Muscle layer of duodenum (tissue), 2 donors: ENCODE results near the gene ZNF547.

Experiments
- H3K27ac ChIP-seq: one replicate; pipeline ENCODE4 v1.7.0; 2013; ENCODE audit warnings: mild to moderate bottlenecking, low read length
- H3K27me3 ChIP-seq: one replicate; pipeline ENCODE4 v1.7.0; 2013; ENCODE audit warnings: low read depth, mild to moderate bottlenecking, control low read depth, low read length
- H3K36me3 ChIP-seq, 2 donors: one replicate each; pipeline ENCODE4 v1.7.0; 2013; ENCODE audit warnings: low read length in 2 of 2, control low read depth in 1 of 2, mild to moderate bottlenecking in 1 of 2; ENCODE audit not compliant: insufficient read depth in 2 of 2, control insufficient read depth in 1 of 2
- H3K4me1 ChIP-seq, 2 donors: one replicate each; pipeline ENCODE4 v1.7.0; 2013; ENCODE audit warnings: low read length in 2 of 2, mild to moderate bottlenecking in 2 of 2, control low read depth in 1 of 2, moderate library complexity in 1 of 2; ENCODE audit not compliant: insufficient read depth in 2 of 2, control insufficient read depth in 1 of 2
- H3K4me3 ChIP-seq, 2 donors: one replicate each; pipeline ENCODE4 v1.7.0; 2013; ENCODE audit warnings: low read length in 2 of 2, low read depth in 1 of 2, mild to moderate bottlenecking in 1 of 2
- H3K9me3 ChIP-seq, 2 donors: one replicate each; pipeline ENCODE4 v1.7.0; 2013; ENCODE audit warnings: low read length in 2 of 2, control low read depth in 1 of 2, mild to moderate bottlenecking in 1 of 2; ENCODE audit not compliant: control insufficient read depth in 1 of 2
- donor health status: healthy.

The ZNF547 gene

GRCh38 chr19:57362997-57363687, at the start of gene ZNF547, which contains the start of gene TRAPPC2B:
ZNF547 (plus strand) TSS chr19:57363551; CDS start chr19:57368556, 5,005 bp downstream.
TRAPPC2B (plus strand) TSS chr19:57363551; CDS start chr19:57364834, 1,283 bp downstream.
- peak within 1 kb of the TSS; percentile 92 for H3K27ac ChIP-seq
- peaks cover 7 to 14% of the 10 kb centered on the region in 2 donors for H3K9me3 ChIP-seq
- peaks cover 0 to 10% of the 10 kb centered on the region in 2 donors for H3K4me1 ChIP-seq
- H3K36me3 ChIP-seq: peaks cover 0 to 11% of the 10 kb centered on the region in 2 donors
- no peaks in the 10 kb centered on the region for H3K27me3 ChIP-seq
- H3K4me3 ChIP-seq: peak within 1 kb of the TSS; percentile 70 to 80

GRCh38 chr19:57314146-57314545, 49.2 kb upstream of the ZNF547 start:
- Histone ChIP-seq H3K9me3 (no peaks in the 10 kb centered on the region), H3K36me3 (no peaks in the 10 kb centered on the region), H3K4me1 (no peaks in the 10 kb centered on the region), H3K27ac (no peak overlapping the region), H3K27me3 (no peaks in the 10 kb centered on the region), H3K4me3 (no peak overlapping the region)

GRCh38 chr19:57317503-57317902, 45.8 kb upstream of the ZNF547 start:
- H3K9me3 ChIP-seq: peaks cover 0 to 7% of the 10 kb centered on the region in 2 donors
- peaks cover 12 to 14% of the 10 kb centered on the region in 2 donors for H3K4me1 ChIP-seq
- no peaks in the 10 kb centered on the region for H3K27me3 ChIP-seq
- H3K4me3 ChIP-seq: peak overlapping the region in 1 of 2 donors; percentile 36
- no peak overlapping the region for H3K27ac ChIP-seq
- H3K36me3 ChIP-seq: no peaks in the 10 kb centered on the region

DNA sequence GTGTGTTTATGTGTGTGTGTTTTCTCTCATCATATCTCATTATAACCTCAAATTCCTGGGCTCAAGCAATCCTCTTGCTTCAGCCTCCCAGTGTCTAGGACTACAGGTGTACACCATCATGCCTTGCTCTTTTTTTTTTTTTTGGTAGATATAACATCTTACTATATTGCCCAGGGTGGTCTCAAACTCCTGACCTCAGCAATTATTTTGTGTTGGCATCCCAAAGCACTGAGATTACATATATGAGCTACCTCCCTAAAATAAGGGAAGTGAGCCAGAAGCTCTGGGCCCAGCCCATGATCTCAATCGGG, 43.5 kb upstream of the ZNF547 start:
- Histone ChIP-seq H3K27me3 (no peaks in the 10 kb centered on the region), H3K4me3 (peak overlapping the region; percentile 82 to 89), H3K36me3 (peaks cover 6 to 15% of the 10 kb centered on the region in 2 donors), H3K27ac (peak overlapping the region; percentile 69), H3K4me1 (peaks cover 12 to 14% of the 10 kb centered on the region in 2 donors), H3K9me3 (peaks cover 0 to 21% of the 10 kb centered on the region in 2 donors)

DNA sequence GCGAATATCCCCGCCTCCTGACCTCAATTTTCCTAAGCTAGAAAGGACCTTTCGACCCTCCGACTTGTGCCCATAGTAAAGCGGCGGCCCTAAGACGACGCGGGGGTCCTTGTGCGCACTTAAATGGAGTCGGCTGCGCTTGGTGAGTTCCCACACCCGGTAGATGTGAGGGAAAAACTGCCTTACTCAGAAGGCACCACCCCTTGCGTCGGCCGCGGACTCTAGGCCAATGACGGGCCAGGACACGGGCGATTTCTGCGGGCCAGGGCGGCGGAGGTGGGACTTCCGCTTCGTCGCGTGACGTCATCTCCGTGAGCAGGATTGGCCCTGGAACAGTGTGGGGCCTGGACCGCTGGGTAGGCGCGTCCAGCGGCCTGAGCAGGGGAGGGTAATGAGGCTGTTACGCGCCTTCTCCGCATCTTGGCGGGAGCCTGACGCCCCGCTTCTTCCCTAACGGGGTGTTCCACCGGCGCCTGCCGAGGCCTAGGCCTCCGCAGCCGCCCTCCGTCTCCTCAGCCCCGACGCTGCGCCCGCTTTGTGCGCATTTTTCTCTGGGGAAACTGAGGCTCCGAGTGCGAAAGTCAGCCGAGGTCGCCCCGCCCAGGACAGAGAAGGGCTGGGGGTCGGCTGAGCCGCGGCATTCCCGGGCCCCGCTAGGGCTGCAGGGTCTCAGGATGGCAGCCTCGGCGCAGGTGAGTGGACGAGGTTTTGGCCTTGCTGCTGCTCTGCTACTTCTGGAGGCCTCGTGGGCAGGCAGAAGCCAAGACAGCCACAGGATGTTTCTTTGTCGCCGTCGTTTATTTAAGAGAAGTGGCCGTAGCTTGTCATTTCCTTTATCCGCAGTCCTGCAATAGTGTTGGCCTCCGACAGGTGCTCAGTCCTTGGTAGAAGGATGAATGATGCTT, 42.9 kb upstream of the ZNF547 start, which contains the start of gene ZNF543:
Gene ZNF543 (plus strand): TSS at position 293 of the 905 bp plus-strand sequence. CDS start 382 bp downstream, at position 675.
- Histone ChIP-seq H3K36me3 (peaks cover 12 to 21% of the 10 kb centered on the region in 2 donors), H3K9me3 (peaks cover 3 to 27% of the 10 kb centered on the region in 2 donors), H3K27me3 (no peaks in the 10 kb centered on the region), H3K4me1 (peaks cover 12 to 14% of the 10 kb centered on the region in 2 donors), H3K4me3 (peak within 1 kb of the TSS; percentile 82 to 89), H3K27ac (peak within 1 kb of the TSS; percentile 69)

- Histone ChIP-seq H3K4me1 (peaks cover 12 to 14% of the 10 kb centered on the region in 2 donors), H3K4me3 (peak overlapping the region; percentile 82 to 89), H3K36me3 (peaks cover 18 to 28% of the 10 kb centered on the region in 2 donors), H3K27me3 (no peaks in the 10 kb centered on the region), H3K27ac (peak overlapping the region; percentile 69), H3K9me3 (peaks cover 9 to 33% of the 10 kb centered on the region in 2 donors)
Measured at GRCh38 chr19:57321116-57321515, 42.2 kb upstream of the ZNF547 start.

DNA sequence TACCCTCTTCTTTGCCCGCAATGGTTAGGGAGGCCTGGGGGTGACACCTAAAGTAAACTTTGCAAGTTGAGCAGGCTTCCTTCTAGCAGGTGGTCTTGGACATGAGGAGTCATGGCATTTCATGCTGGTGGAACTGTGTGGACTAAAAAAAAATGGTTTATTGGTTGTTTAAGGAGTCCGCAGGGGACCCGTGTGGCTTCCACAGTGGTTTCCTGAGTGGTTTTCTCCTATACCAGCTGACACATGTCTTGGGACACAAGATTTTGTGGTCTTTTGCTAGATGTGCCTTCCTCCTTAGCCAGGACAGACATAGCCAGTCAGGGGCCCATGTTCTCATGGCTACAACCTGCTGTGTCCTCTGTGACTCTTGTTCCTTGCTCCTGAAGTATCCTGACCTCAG, 41.6 kb upstream of the ZNF547 start:
- peaks cover 12 to 14% of the 10 kb centered on the region in 2 donors for H3K4me1 ChIP-seq
- peaks cover 23 to 35% of the 10 kb centered on the region in 2 donors for H3K36me3 ChIP-seq
- peaks cover 9 to 38% of the 10 kb centered on the region in 2 donors for H3K9me3 ChIP-seq
- H3K4me3 ChIP-seq: peak overlapping the region; percentile 82 to 89
- no peaks in the 10 kb centered on the region for H3K27me3 ChIP-seq
- no peak overlapping the region for H3K27ac ChIP-seq

DNA sequence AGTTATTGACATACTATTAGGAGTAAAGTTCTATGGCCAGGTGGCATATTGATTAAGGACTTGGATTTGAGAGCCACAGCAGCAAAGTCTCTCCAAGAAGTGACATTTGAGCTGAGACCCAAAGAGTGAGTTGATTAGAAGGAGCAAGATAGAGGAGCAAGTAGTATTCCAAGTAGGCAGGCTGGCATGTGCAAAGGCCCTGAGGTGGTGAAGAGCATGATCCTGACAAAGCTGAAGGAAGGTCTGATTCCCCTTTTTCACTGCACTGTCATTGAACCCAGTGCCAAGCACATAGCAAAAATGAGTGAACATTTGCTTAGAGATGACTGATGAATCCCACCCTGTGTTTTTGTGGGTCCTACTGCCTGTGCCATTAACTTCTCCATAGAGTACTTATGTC, 38.4 kb upstream of the ZNF547 start:
- Histone ChIP-seq H3K27me3 (no peaks in the 10 kb centered on the region), H3K9me3 (peaks cover 22 to 64% of the 10 kb centered on the region in 2 donors), H3K36me3 (peaks cover 50 to 67% of the 10 kb centered on the region in 2 donors), H3K27ac (no peak overlapping the region), H3K4me3 (peak overlapping the region in 1 of 2 donors; percentile 48), H3K4me1 (peaks cover 12 to 14% of the 10 kb centered on the region in 2 donors)

GRCh38 chr19:57327993-57328392, 35.4 kb upstream of the ZNF547 start:
- Histone ChIP-seq H3K27ac (no peak overlapping the region), H3K9me3 (peaks cover 22 to 64% of the 10 kb centered on the region in 2 donors), H3K36me3 (peaks cover 53 to 76% of the 10 kb centered on the region in 2 donors), H3K4me1 (no peaks in the 10 kb centered on the region), H3K27me3 (no peaks in the 10 kb centered on the region), H3K4me3 (peak overlapping the region; percentile 16 to 48)

DNA sequence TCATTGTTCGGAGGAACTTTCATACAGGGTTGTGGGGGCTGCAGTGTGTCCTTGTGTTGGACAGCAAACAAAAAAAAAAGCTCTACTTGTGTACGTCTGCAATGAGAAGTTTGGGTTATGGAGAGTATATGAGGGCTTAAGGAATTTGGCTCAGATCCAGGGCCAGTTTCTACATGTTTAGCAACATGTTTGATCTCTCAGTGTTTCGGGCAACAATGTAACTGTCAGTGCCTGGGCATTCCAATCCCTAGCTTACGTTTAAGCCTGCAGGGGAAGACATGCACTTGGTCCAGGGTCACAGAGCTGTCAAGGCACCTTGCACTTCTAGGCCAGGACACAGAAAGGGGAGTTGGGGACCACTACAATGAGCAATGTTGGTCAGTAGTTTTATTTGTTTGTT, 29.2 kb upstream of the ZNF547 start:
- H3K27ac ChIP-seq: no peak overlapping the region
- H3K9me3 ChIP-seq: peaks cover 2 to 18% of the 10 kb centered on the region in 2 donors
- peaks cover 6 to 20% of the 10 kb centered on the region in 2 donors for H3K36me3 ChIP-seq
- no peak overlapping the region for H3K4me3 ChIP-seq
- H3K4me1 ChIP-seq: no peaks in the 10 kb centered on the region
- H3K27me3 ChIP-seq: no peaks in the 10 kb centered on the region

GRCh38 chr19:57338877-57339276, 24.5 kb upstream of the ZNF547 start:
- H3K36me3 ChIP-seq: peaks cover 0 to 3% of the 10 kb centered on the region in 2 donors
- H3K27me3 ChIP-seq: no peaks in the 10 kb centered on the region
- no peaks in the 10 kb centered on the region for H3K4me1 ChIP-seq
- peaks cover 0 to 4% of the 10 kb centered on the region in 2 donors for H3K9me3 ChIP-seq
- no peak overlapping the region for H3K27ac ChIP-seq
- H3K4me3 ChIP-seq: no peak overlapping the region
